K562 (cell line): ENCODE data around the gene FA2H. TPM values are rescaled to one million over a fixed set of nuclear protein-coding genes. Genes with fewer than 3 reads are reported as not detected.
A peak's percentile ranks its signal among the peaks of the same experiment; 100 is the strongest.

ENCODE experiments used
- E2F8 ChIP-seq: fragments of 450-650 bp; IDR thresholded peaks from 2 replicates; pipeline ENCODE4 v1.7.1; 2018; ENCODE audit warnings: mild to moderate bottlenecking, low read depth; ENCODE audit not compliant: partially characterized antibody
- FOXK1 ChIP-seq: sonication (generic); formaldehyde crosslinking; IDR thresholded peaks from 2 replicates; pipeline ENCODE4 v1.8.0; 2022; ENCODE audit warnings: missing genetic modification reagents, mild to moderate bottlenecking, borderline replicate concordance
- ILF3 ChIP-seq: fragments of 450-650 bp; IDR thresholded peaks from 2 replicates; pipeline ENCODE4 v1.6.1; 2018; ENCODE audit warnings: antibody characterized with exemption, mild to moderate bottlenecking, moderate library complexity, borderline replicate concordance
- MTF1 ChIP-seq: fragments of 250-450 bp; sonication (Bioruptor Pico); IDR thresholded peaks from 2 replicates; pipeline ENCODE4 v1.9.0; 2021; ENCODE audit warnings: moderate library complexity, mild to moderate bottlenecking, inconsistent platforms, borderline replicate concordance
- MYNN ChIP-seq, 2 experiments: sonication (generic); formaldehyde crosslinking in 1 of 2; IDR thresholded peaks; 2 replicates each; pipeline versions ENCODE4 v1.5.0 to v1.6.1; 2016 to 2020; ENCODE audit warnings: antibody characterized with exemption in 1 of 2, missing genetic modification reagents in 1 of 2
- NCOA6 ChIP-seq: fragments of 450-650 bp; IDR thresholded peaks from 2 replicates; pipeline ENCODE4 v1.6.1; 2017; ENCODE audit warnings: mild to moderate bottlenecking
- PHF20 ChIP-seq: fragments of 450-650 bp; IDR thresholded peaks from 2 replicates; pipeline ENCODE4 v1.6.1; 2018; ENCODE audit not compliant: partially characterized antibody
- PHF21A ChIP-seq: fragments of 450-650 bp; IDR thresholded peaks from 2 replicates; pipeline ENCODE4 v1.6.1; 2017; ENCODE audit warnings: low read depth, borderline replicate concordance
- PHF8 ChIP-seq: fragments of 200-600 bp; sonication (generic); IDR thresholded peaks from 2 replicates; pipeline ENCODE4 v1.6.1; 2012; ENCODE audit warnings: mixed run types, mild to moderate bottlenecking, inconsistent platforms, low read length, moderate library complexity, borderline replicate concordance
- RBM25 ChIP-seq: fragments of 200-400 bp; formaldehyde crosslinking; IDR thresholded peaks from 2 replicates; pipeline ENCODE4 v1.6.1; 2018; ENCODE audit warnings: low read length, low read depth, moderate library complexity; ENCODE audit not compliant: severe bottlenecking
- RCOR1 ChIP-seq, 2 experiments: IDR thresholded peaks; 2 replicates each; pipeline ENCODE4 v1.6.1; 2012; ENCODE audit warnings: low read depth in 2 of 2, low read length in 2 of 2, borderline replicate concordance in 1 of 2, improper control_type of control experiment in 1 of 2
- SAP30 ChIP-seq: fragments of 200-600 bp; sonication (generic); IDR thresholded peaks from 2 replicates; pipeline ENCODE4 v1.6.1; 2012; ENCODE audit warnings: borderline replicate concordance, low read depth, mild to moderate bottlenecking, moderate library complexity, low read length, control low read depth, inconsistent platforms; ENCODE audit not compliant: insufficient read depth, poor library complexity, severe bottlenecking
- SIN3B ChIP-seq: fragments of 450-650 bp; IDR thresholded peaks from 2 replicates; pipeline ENCODE4 v1.6.1; 2017; ENCODE audit warnings: low read depth, mild to moderate bottlenecking, moderate library complexity
- SMAD1 ChIP-seq: fragments of 150-350 bp; IDR thresholded peaks from 2 replicates; pipeline ENCODE4 v1.6.1; 2014; ENCODE audit warnings: low read length, low read depth; ENCODE audit not compliant: partially characterized antibody
- TBP ChIP-seq: optimal IDR thresholded peaks from 2 replicates; pipeline ENCODE3; 2011; ENCODE audit warnings: low read depth, low read length, improper control_type of control experiment
- TFAM ChIP-seq: fragments of 250-450 bp; sonication (Bioruptor Pico); conservative IDR thresholded peaks from 2 replicates; pipeline ENCODE4 v1.5.0; 2021; ENCODE audit warnings: mild to moderate bottlenecking, moderate library complexity
- THAP7 ChIP-seq: fragments of 250-450 bp; sonication (Bioruptor Pico); IDR thresholded peaks from 2 replicates; pipeline ENCODE4 v1.5.0; 2021
- ZBTB34 ChIP-seq: fragments of 250-450 bp; sonication (Bioruptor Pico); IDR thresholded peaks from 2 replicates; pipeline ENCODE4 v1.8.0; 2021; ENCODE audit warnings: mild to moderate bottlenecking, moderate library complexity
- ZEB2 ChIP-seq: fragments of 450-650 bp; IDR thresholded peaks from 2 replicates; pipeline ENCODE4 v1.6.1; 2016
- ZNF197 ChIP-seq: fragments of 200-800 bp; sonication (Bioruptor generic); IDR thresholded peaks from 2 replicates; pipeline ENCODE4 v1.6.1; 2016; ENCODE audit warnings: low read depth, missing genetic modification characterization, missing compliant biosample characterization
- ZNF347 ChIP-seq: fragments of 450-650 bp; formaldehyde crosslinking; IDR thresholded peaks from 2 replicates; pipeline ENCODE4 v1.4.0; 2020; ENCODE audit warnings: low read depth, mild to moderate bottlenecking, moderate library complexity
- ZNF41 ChIP-seq: fragments of 250-450 bp; sonication (Bioruptor Pico); conservative IDR thresholded peaks from 2 replicates; pipeline ENCODE4 v1.4.0; 2020; ENCODE audit warnings: mild to moderate bottlenecking
- ZNF586 ChIP-seq: fragments of 450-650 bp; formaldehyde crosslinking; conservative IDR thresholded peaks from 2 replicates; pipeline ENCODE4 v1.4.0; 2020; ENCODE audit warnings: mild to moderate bottlenecking, moderate library complexity
- ZNF785 ChIP-seq: fragments of 250-450 bp; sonication (Bioruptor Pico); IDR thresholded peaks from 2 replicates; pipeline ENCODE4 v1.4.0; 2020; ENCODE audit warnings: mild to moderate bottlenecking
- polyA plus RNA-seq, 8 experiments: library from polyadenylated mRNA; depleted of rRNA in 4 of 8; stranded (reverse) in 5 of 8; unstranded in 3 of 8; fragments of >200 nt; fragmentation: Nextera tagmentation in 2 of 8; fragmentation: Illumina TruSeq in 1 of 8; extraction: Ambion mirVana in 2 of 8; extraction: Trizol in 1 of 8; gene quantifications; 2 replicates each; pipeline versions ENCODE4 v1.2.1 to v1.2.3, GENCODE V29; 2011 to 2014; ENCODE audit warnings: inconsistent platforms in 1 of 8, missing spikeins in 1 of 8
- total RNA-seq, 7 experiments: library from RNA; depleted of rRNA in 6 of 7; stranded (reverse); fragments of >200 nt in 6 of 7; fragmentation: Illumina TruSeq in 2 of 7; extraction: Trizol in 2 of 7; gene quantifications; 2 replicates each; pipeline versions ENCODE4 v1.2.1 to v1.2.3, GENCODE V29; 2011 to 2021; ENCODE audit warnings: low replicate concordance in 1 of 7

FA2H gene
- total and polyA plus RNA-seq, 9 of the 15 experiments (the other 6 are each of a cell fraction or from before 2014, with no cell fraction given): not detected

- TF ChIP-seq ZBTB34 (CRISPR knock-in tag): no peak
- TF ChIP-seq MYNN (IDR thresholded peaks at IDR 0.05): no peak
- no peak for TF ChIP-seq MYNN (CRISPR knock-in tag; IDR thresholded peaks at IDR 0.05)
- peak in 1 of 2 experiments; percentile 76; a peak in 2 of 4 replicates for TF ChIP-seq RCOR1 (IDR thresholded peaks at IDR 0.05; ENCODE audit: borderline replicate concordance in 1 of 2, low read depth in 2 of 2, low read length in 2 of 2)
- peak; percentile 55; the same call in 1 of the 2 replicates for TF ChIP-seq PHF21A
- no peak for TF ChIP-seq MTF1 (CRISPR knock-in tag)
- no peak for TF ChIP-seq ZNF197 (CRISPR knock-in tag)
- TF ChIP-seq SAP30: no peak
- no peak for TF ChIP-seq ZNF586 (CRISPR knock-in tag)
- TF ChIP-seq ZEB2: 0 out of 2 replicates have a peak, but pooled peaks have one; percentile 40
- no peak for TF ChIP-seq ZNF41
- TF ChIP-seq SMAD1: no peak
- TF ChIP-seq RBM25: peak; percentile 61
- TF ChIP-seq PHF20: no peak
- no peak for TF ChIP-seq FOXK1 (CRISPR knock-in tag)
- TF ChIP-seq E2F8: no peak
- TF ChIP-seq ZNF347: no peak
- TF ChIP-seq PHF8: no peak
- no peak for TF ChIP-seq ILF3
- no peak for TF ChIP-seq NCOA6
- TF ChIP-seq ZNF785: no peak
- TF ChIP-seq SIN3B: peak; percentile 34; the same call in 1 of the 2 replicates
- no peak for TF ChIP-seq THAP7 (CRISPR knock-in tag)
- no peak for TF ChIP-seq TFAM (CRISPR knock-in tag)
- TF ChIP-seq TBP: no peak
Measured at GRCh38 chr16:74774223-74775139, at the start of gene FA2H (continued).
